HG02840 (cell line): ENCODE data around the gene SLC22A15.
"Not testable (repeated sequence)": the region's sequence is repeated elsewhere in the genome, so short reads cannot be mapped to it uniquely, and the experiment has no call there.

Experiments
- ATAC-seq: cut with Tn5 transposase; IDR thresholded peaks from one replicate; pipeline ENCODE4 v1.9.1; 2021; ENCODE audit warnings: mild to moderate bottlenecking, moderate library complexity, moderate number of reproducible peaks; ENCODE audit not compliant: unreplicated experiment, low FRiP score

The SLC22A15 gene

DNA sequence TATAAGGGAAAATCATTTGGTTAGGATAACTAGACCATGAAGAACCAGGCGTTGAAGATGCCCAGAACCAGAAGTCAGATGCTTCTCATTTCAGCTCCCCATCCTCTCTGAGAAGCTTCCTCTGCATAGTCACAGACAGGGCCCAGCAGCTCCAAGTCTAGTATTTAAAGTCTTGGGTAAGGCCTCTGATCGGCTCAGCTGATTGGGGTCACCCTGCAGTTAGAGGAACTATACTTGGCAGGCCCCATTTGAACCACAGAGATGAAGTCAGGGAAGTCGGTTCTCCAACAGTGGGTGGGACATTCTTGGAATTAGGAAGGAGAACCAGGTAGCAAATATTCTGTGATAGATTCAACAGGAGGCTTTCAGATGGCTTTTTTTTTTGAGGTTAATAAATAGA, 48.3 kb downstream of the SLC22A15 start:
- no peak for ATAC-seq

DNA sequence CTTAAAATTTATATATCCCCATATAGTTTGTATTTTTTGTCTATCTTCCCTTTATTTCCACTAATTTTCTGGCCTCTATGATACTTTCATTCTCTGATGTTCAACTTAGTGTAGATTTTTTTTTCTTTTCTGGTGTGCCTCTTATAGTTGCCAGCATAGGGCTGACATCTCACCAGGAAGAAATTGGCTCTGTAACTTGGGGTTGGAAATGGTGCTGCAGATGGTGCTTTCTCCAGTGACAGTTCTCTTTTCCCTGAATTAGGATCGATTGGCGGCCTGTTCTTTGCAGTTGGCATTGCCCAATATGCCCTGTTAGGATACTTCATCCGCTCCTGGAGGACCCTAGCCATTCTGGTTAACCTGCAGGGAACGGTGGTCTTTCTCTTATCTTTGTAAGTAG, 50.3 kb downstream of the SLC22A15 start:
- no peak for ATAC-seq

- no peak for ATAC-seq
Observed at GRCh38 chr1:116031302-116031835, 55.1 kb downstream of the SLC22A15 start.

DNA sequence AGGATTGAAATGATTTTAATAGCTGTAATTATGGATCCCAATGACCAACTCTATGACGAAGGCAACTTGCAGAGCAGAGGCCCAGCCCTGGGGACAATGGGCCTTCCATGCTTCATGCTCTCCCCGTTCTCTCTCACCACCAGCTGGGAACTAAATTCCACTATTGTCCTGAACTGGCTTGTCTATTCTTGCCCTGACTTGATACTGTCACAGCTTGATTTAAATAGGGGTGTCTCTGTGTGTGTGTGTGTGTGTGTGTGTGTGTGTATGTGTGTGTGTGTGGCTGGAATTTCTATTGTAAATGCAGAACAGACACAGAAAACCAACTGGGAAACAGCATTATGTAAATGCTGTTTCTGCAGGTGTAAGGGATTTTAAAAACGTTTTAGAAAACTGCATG, 57.0 kb downstream of the SLC22A15 start:
- ATAC-seq, result no peak

DNA sequence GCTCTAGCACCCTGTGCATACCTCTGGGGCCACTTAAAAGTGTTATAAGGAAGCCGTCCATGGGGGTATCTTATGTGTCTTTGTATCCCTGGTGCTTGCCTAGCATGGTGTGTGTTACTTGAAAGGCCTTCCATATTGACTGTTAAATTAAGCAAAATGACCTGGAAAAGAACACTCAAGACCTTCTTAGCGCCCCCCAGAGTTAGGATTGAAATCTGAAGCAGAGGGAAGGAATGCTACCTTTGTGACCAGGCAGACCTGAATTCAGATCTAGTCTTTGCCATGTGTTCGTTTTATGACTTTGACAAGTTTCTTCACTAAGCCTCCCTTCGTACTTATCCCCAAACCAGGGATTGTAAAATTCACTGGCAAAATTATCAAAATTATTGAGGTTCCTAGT, 59.9 kb downstream of the SLC22A15 start:
- no peak for ATAC-seq

- ATAC-seq, result no peak
Observed at GRCh38 chr1:116038679-116039078, 62.4 kb downstream of the SLC22A15 start.

DNA sequence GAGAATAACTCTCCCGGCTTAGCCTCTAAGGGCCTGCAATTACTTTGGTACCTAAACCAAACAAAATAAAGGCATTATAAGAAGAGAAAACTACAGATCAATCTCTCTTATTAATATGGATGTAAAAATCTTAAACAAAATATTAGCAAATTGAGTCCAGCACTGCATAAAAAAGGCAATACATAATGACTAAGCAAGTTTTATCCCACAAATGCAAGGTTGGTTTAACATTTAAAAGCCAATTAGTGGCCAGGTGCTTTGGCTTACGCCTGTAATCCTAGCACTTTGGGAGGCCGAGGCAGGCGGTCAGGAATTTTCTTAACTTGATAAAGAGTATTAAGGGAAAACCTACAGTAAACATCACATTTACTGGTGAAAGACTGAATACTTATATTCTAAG, 67.8 kb downstream of the SLC22A15 start:
- no peak for ATAC-seq

GRCh38 chr1:116046933-116047332, 70.6 kb downstream of the SLC22A15 start:
- ATAC-seq, result not testable (repeated sequence)

DNA sequence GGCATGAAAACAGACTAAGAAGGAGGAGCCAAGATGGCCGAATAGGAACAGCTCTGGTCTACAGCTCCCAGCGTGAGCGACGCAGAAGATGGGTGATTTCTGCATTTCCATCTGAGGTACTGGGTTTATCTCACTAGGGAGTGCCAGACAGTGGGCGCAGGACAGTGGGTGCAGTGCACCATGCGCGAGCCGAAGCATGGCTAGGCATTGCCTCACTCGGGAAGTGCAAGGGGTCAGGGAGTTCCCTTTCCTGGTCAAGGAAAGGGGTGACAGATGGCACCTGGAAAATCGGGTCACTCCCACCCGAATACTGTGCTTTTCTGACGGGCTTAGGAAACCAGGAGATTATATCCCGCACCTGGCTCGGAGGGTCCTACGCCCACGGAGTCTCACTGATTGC, 75.6 kb downstream of the SLC22A15 start:
- ATAC-seq, result not testable (repeated sequence)

DNA sequence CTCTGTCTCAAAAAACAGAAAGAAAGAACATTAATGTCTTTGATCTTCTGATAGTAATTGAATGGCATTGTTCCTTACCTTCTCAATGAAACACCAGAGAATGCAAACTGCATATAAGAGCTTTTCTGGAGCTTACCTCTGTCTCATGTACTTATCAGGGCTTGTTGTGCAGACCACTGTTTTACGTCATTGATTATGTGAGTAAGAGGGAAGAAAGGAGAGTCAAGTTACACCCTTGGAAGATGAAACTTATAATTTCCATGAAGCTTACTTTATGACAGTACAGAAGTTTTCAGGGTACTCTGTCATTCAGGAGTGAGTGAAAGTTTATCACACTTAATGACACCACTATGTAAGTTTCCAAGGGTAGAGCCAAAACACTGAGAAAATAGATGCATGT, 85.9 kb downstream of the SLC22A15 start:
- ATAC-seq, result no peak

GRCh38 chr1:116064616-116065015, 88.3 kb downstream of the SLC22A15 start:
- no peak for ATAC-seq

DNA sequence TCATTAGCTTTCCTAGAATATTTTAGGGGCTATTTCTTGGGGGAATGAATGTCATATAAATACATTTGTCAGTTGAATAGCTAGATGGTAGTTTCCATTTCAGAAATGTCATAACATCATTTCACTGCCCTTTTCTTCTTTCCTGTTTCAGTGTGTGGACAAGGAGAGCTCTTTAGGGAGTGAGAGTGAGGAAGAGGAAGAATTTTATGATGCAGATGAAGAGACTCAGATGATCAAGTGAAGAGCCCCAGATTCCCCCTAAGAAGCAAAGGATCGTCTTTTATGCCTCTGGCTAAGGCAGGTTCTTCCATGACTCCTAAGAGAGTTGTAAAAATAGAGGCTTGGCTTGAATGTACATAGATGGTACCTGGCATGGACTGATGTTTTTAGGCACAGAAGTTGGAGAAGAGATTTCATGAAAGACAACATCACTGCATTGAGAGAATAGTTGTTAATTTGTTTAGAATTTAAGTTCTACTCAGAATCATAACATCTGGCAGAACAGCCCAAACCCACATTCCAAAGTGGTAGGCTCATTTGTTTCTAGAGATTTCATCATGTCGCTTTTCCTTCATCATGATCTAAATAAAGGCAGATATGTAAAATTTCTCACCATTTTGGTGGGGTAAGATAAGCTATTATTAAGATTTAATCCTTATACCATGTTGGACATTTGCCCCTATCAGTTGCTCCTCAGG, 90.7 kb downstream of the SLC22A15 start:
- no peak for ATAC-seq

DNA sequence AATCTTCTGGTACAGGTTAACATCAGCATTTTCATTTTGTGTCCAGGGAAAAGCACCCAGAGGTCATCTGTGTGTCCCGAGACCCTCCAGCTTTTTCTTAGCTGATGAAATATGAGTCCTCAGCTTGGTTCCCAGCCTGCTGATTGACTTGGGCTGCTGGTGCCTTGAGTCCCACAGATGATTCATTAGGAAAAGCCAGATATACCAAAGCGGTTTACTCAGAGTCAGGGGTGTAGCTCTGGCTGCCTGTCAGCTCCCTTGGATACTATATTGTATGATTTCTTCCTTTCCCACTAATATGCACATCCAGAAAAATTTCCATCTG, 91.2 kb downstream of the SLC22A15 start:
- no peak for ATAC-seq

DNA sequence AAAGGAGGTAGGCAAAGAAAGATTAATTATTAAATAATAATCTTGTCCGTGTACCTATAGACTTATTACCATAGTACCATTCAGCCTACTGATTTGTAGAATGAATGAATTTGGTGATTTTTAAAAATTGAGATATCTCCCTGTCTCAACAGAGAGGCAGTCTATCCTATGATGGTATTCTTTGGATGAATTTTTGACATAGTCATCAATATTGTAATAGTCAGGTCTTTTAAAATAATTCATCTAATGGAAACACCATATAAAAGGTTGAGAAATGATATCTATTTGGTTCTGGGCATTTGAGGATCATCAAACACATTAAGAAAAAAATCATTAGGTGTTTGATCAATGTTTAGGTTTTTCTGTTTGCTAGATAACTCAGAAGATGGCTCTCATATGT, 99.3 kb downstream of the SLC22A15 start:
- ATAC-seq, result no peak

- no peak for ATAC-seq
Observed at GRCh38 chr1:116075990-116076389, 99.7 kb downstream of the SLC22A15 start.

GRCh38 chr1:116076831-116077230, 100.5 kb downstream of the SLC22A15 start:
- no peak for ATAC-seq

DNA sequence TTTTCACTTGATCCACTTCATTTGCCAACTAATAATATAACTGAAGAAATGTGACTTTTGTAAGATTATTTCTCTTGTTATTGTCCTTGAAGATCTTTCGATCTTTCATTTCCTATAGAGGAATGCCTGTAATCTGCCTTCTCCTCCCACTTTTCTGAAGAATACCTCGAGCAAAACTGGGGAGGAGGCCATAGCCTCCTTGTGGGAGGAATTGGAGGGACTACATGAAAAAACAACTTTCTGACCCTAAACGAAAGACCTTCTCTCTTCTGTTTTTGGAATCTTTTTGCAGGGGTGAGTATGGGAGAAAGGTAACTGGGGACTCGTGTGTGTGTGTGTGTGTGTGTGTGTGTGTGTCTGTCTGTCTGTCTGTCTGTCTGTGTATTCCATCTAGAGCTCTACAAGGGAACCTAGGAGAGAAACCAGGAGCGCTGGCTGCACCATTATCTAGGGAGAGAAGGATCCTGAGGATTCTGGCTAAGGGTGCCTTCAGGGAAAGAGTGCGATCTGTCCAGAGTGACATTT, 102.4 kb downstream of the SLC22A15 start:
- no peak for ATAC-seq

DNA sequence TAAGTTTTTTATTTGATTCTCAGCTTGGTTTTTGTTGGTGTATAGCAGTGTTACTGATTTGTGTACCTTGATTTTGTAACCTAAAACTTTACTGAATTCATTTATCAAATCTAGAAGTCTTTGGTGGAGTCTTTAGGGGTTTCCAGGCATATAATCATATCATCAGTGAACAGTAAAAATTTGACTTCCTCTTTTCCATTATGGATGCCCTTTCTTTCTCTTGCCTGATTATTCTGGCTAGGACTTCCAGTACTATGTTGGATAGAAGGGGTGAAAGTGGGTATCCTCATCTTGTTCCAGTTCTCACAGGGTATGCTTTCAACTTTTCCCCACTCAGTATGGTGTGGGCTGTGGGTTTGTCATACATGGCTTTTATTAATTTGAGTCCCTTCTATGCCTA, 111.3 kb downstream of the SLC22A15 start:
- no peak for ATAC-seq

- ATAC-seq, result no peak
Observed at GRCh38 chr1:116089870-116090269, 113.6 kb downstream of the SLC22A15 start.

DNA sequence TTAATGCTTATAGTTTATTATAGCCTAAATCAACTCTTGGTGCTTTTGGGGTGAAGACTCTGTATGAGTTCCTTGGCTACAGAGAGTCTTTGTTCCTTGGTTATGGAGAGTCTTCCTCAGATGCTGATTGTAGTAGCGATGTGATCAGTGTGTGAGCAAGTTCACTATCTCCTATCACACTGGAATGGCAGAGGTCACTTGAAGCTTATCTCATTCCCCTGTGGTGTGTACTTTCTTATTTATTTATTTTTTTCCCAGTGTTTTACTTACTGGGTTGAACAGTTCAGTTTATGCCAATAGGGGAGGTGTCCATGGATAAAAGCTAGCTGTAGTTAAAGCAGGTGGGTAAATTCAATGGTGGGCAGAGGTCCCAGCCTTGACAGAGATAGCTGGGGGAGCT, 114.8 kb downstream of the SLC22A15 start:
- ATAC-seq, result no peak

DNA sequence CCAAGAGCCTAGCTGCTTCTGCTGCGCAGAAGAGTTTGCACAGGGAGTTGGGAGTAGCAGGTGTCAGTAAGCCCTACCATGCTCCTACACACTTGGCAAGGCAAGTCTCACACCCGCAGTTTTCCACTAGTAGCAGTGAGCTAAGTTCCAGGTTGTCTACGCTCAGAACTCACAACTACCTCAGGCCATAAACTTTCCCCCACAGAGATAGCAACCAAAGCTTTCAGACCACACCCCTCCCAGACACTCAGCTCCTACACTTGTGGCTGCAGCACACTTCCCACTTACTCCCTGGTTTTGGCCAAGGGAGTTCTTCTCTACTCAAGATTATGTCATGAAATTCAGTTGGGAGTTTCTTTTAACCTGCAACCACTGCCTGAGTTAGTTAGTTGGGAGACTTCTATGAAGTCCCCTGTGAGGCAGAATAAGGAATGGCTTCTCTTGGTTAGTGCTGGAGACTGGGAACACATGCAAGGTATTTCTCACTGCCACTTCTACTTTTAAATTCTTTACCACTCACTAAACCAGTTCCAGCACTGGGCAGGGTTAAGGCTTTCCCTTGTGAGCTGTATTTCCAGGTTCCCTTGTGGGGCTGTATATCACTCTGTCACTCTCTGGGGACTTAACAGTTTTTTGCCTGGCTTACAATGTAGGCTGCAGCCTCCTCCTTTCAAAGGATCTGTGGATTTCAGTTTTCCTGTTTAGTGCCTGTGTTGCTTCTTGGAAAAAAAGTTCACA, 116.6 kb downstream of the SLC22A15 start:
- no peak for ATAC-seq

- ATAC-seq, result no peak
Observed at GRCh38 chr1:116095027-116095426, 118.7 kb downstream of the SLC22A15 start.
